ENCODE results near the gene GOLGA3. TPM values are rescaled to one million over a fixed set of nuclear protein-coding genes. Genes with fewer than 3 reads are reported as not detected.
"Not testable (repeated sequence)": the region's sequence is repeated elsewhere in the genome, so short reads cannot be mapped to it uniquely, and the experiment has no call there.

The GOLGA3 gene
- total RNA-seq, 1 donor from 2014 or later, result 102 TPM

DNA sequence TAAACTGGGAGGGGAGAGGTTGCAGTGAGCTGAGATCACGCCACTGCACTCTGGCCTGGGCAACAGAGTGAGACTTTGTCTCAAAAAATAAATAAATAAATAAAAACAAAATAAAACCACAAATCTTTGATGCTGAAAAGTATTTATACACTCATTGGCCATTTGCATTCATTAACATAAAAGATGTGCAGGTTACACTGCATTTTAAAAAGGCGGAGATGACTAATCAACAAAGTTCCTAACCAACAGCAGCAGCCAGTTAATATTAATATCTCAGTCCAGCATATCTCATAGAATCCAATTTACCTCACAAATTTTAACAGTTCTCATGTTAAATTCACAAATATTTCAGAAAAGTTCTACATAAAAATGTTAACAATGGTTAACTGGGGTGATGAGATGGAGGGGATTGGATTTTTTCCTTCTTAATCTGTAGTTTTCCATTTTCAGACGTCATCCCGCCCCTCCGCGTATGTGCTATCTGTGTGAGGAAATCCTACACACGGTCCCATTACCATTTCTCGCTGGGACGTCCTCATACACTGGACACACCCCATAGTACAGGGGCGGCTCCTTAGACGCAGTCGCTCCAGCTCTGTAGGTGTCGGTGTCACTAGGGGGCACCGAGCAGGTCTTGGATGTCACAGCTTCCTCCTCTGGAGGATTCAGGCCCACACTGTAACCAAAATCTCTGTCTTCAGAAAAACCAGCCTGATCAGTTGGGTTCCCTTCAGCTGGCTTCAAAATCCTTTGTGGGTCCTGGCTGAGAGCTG is 74.3 kb downstream of the GOLGA3 start:
- DNase-seq (ENCODE audit: low read depth, low spot score), result no peak

DNA sequence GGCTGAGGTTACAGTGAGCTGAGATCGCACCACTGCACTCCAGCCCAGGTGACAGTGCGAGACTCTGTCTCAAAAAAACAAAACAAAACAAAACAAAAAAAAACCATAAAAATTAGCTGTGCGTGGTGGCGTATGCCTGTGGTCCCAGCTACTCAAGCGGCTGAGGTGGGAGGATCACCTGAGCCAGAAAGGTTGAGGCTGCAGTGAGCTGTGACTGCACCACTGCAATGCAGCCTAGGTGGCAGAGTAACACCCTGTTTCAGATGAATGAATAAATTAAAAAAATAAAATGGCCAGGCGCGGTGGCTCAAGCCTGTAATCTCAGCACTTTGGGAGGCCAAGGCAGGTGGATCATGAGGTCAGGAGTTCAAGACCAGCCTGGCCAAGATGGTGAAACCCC is 75.0 kb downstream of the GOLGA3 start:
- DNase-seq (ENCODE audit: low read depth, low spot score), result not testable (repeated sequence)

DNA sequence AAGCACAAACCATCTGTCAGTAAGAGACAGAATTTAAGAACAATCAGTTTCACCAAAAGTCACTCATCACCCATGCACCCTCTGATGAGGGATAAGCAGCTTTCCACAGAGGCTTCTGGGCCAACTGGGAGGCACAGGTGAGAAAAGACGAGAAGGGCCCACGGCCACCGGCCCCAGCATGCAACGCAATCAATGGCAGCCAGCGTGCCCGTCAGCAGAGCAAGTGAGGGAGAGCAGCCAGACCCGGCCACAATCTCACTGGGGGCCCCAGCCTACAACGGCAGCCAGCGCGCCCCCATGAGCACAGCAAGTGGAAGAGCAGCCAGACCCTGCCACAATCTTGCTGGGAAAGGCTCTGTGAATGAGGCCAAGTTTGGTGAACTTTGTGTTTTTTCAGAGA is 80.3 kb downstream of the GOLGA3 start:
- no peak for DNase-seq (ENCODE audit: low read depth, low spot score)

DNA sequence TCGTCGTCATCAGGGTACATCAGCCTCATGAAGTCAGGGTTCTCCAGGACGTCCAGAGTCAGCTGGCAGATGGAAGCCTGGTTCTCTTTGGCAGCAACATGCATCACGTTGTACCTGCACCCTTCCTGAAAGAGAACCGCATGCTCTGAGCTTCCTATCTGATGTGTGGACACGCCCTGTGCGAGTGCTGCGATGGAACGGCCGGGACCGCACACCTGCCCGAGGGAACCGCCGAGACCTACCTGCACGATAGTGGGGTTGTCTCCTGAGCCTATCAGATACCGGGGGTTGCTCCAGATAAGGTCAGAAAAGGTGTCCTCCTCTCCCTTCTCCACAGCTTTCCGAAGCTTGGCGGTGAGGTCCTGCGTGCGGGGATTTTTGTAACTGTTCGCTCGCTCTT is 80.8 kb downstream of the GOLGA3 start:
- DNase-seq (ENCODE audit: low read depth, low spot score), result no peak

DNA sequence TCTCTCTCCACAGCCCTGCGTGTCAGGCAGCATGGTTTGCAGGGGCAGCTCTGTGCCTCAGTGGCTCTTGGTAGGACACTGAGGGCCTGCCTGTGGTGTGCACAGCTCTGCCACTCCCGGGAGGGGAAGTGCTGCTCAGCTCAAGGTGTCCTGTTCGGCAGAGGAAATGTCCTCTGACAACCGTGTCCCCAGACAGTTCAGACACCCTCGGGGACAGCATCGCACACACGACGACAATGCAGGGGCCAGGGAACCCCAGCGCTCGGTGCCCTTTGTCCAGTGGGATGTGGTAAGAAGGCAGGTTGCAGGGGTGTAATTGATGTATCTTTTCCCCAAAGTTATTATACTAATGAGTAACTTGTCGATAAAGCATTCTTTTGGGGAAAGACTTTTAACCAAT is 81.3 kb downstream of the GOLGA3 start:
- DNase-seq (ENCODE audit: low read depth, low spot score), result no peak

DNA sequence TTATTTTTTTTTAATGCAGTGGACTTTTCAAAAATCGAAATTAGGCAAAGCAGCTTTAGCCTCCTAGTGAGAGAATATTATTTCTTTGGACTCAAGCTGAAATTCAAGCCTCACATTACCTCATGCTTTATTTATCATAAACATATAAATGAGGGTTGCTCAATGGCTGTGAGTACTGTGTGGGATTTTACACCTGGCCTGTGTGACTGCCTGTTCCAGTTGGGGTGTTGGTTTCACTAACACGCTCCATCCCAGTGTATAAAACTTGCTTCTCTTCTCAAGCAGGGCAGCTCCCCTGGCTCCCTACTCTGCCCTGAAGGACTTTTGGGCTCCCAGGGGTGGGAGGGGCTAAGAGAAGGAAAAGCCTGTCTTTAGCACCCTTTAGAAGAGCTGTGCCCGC is 82.1 kb downstream of the GOLGA3 start:
- no peak for DNase-seq (ENCODE audit: low read depth, low spot score)

DNA sequence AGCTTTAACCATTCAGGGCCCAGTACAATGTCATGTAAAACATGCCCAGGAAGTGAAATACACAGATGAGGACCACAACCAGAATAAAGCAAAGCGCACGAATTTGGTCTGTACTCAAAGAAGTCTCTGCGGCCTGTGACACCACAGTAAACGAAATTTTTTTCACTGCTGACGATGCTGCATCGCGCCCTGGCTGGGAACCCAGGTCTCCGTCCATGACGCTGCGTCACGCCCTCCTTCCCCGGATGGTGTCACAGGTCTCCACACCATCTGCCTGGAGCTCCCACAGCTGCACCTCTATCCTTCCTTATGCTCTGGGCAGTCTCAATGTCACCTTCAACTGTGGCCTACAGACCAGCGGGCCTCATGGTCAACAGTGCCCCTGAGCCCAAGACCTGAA is 84.8 kb downstream of the GOLGA3 start:
- DNase-seq (ENCODE audit: low read depth, low spot score), result no peak

DNA sequence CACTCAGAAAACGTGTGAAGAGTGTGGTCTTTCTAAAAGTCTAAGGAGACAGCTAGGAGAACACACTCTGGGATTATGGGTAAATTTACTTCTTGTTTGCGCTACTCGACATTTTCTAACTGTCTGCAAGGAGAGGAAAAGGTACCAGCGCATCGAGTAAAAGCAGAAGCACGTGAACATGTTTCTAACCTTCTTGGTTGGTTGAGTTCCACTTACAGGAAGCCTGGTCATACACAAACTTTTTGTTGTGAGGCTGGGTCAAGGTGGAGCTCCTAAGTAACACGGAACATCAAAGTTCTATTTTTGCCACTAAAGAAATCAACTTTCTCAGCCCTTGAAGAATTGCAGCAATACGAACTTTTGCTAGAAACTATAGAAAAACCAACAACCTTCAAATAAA is 87.0 kb downstream of the GOLGA3 start:
- no peak for DNase-seq (ENCODE audit: low read depth, low spot score)

DNA sequence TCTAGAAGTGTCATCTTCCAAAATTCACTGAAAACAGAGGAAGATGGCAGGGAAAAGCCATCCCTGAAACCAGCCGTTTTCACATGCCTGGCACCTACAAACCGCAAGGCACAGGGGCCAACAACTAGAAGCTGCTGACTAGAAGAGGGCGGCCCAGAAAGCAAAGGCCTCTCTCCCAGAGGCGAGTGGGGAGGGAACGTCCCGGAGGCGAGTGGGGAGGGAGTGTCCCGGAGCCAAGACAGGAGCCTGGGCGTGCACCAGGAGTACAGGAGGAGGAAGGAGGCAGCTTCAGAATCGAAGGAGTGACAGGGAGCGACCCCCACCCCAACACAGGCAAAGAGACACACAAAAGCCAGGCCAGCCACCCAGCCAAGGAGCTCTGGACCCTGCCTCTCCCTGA is 88.0 kb downstream of the GOLGA3 start:
- DNase-seq (ENCODE audit: low read depth, low spot score), result no peak

DNA sequence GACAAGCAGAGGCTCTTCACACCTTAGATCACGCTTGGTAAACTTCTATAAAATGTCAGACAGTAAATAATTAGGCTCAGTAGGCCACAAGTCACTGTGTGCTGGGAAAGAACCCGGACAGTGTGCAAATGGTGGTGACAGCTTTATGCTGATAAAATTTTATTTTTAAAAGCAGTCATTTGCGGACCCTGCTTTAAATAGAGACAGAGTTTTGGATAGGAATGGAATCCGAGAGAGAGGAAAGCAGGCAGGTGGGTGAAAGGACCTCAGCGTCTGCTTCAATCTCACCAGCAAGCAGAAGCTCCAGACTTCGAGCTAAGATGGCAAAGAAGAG is 88.4 kb downstream of the GOLGA3 start:
- DNase-seq (ENCODE audit: low read depth, low spot score), result no peak

DNA sequence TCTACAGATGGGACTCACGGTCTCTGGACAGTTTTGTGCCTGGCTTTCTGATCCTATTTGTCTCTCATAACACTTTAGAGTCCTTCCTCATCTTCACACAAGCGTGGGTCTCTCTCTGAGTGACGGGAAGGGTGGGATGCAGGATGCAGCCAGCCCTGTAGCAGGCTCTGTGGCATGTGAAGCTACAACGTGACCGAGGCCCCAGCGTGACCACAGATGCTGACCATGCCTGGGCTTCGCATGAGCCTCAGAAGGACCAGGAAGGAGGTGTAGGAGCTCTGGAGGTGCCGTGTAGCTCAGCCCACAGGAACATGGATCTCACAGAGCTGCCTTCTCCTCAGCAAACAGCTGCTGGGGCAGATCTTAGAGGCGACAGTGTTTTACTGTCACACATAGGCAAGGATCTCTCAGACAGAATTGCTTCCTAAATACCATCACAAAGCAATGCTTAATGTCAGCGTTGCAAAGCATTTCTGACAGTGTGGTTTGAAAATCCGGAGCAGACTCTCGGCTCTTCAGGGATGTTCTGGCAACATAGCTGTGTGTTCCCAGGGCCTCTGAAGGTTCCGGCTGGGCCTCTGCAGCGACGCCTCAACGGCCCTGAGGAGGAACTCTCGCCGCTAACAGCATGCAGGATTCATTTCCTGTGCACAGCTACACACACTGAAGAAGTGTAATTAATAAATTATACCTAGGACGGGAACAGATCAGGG is 88.9 kb downstream of the GOLGA3 start:
- DNase-seq (ENCODE audit: low read depth, low spot score), result no peak

DNA sequence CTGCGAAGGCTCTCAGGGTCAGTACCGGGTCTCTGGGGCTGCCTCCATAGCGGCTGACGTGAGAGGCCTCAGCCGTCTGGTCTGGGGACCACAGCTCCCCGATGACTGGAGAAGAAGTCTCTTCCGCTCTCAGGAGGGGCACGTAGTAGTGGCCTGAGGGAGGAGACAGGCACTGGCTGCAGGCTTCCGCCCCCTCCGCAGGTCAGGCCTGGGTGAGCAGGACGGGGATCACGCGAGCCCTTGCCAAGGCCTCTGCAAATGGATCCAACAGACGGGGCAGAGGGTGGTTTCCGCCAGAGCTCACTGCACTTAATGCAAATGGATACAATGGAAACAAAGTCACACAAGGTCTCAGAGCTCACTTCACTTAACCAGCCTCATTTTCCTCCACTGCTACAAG is 91.8 kb downstream of the GOLGA3 start:
- no peak for DNase-seq (ENCODE audit: low read depth, low spot score)

DNA sequence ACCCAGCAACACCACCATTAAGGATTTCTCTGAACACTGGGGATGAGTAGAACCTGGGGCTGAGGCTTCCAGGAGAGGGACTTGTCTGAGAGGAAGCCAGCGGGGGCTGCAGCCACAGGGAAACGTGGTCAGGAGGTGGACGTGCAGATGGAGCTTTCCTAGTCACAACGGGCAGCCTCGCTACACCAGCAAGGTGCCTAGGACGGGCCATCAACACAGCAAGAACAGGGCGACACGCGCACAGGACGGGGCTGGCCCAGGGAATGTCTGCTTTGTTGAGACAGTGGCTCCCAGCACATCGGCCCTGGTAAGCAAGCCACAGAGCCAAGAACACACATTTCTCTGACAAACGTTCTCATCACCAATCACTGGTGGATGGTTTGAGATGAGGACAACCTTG is 92.3 kb downstream of the GOLGA3 start:
- no peak for DNase-seq (ENCODE audit: low read depth, low spot score)

DNA sequence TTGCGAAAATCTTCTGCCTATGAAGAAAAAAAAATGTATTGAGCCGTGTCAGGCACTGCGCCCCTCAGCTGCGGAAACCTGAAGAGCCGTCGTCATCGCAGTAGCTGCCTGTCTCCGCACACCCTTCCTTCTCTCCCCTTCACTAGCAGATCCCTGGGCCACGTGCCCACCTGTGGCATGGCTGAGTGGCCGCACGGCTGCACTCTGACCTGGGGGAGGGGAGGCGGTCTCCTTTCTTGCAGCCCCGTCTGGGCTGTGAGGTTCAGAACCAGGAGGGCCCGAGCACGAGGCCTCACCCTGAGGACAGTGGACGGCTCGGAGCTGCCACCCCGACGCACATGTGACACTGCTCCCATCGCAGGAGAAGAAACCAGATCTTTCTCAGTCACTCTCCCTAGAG is 93.2 kb downstream of the GOLGA3 start:
- DNase-seq (ENCODE audit: low read depth, low spot score), result no peak

DNA sequence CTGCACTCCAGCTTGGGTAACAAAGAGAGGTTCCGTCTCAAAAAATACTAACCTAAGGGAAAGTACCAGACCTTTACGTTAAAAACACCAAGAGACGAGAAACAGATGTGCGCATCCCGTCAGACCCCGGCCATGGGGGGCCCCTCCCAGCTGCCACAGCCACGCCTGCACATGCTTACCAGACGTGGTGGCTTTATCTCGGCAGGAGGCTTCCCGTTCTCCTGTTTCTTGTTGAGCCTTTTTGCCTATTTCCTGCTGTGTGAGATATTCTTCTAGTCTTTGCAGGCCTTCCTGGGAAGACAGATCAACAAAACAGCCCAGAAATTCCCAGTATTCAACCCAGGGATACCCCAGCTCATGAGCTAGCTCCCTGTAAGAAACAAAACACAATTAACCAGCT is 94.5 kb downstream of the GOLGA3 start:
- no peak for DNase-seq (ENCODE audit: low read depth, low spot score)

DNA sequence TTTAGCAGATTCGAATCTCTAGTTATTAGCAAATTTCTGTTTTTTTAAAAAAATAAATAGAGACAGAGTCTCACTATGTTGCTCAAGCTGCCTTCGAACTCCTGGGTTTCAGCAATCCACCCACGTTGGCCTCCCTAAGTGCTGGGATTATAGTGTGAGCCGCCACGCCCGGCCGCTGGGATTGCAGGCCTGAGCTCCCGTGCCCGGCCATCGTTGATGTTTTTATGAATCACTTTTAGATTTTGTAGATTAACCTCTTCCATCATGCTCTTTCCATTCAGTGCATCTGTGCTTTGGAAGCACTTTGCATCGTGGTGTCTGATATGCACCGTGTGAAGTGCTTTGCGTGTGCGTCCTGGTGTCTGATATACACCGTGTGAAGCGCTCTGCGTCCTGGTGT is 97.1 kb downstream of the GOLGA3 start:
- no peak for DNase-seq (ENCODE audit: low read depth, low spot score)

DNA sequence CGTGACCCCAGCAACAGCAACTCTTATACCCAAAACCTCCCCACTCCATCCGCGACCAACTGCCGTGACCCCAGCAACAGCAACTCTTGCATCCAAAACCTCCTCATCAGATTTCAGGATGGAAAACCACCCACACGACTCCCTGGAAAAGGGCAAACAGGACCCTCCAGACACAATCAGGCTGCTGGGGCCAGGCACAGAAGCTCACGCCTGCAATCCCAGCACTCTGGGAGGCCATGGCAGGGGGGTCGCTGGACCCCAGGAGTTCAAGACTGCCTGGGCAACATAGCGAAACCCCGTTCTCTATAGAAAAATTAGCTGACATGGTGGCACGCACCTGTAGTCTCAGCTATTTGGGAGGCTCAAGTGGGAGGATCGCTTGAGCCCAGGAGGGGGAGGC is 98.3 kb downstream of the GOLGA3 start:
- no peak for DNase-seq (ENCODE audit: low read depth, low spot score)

DNA sequence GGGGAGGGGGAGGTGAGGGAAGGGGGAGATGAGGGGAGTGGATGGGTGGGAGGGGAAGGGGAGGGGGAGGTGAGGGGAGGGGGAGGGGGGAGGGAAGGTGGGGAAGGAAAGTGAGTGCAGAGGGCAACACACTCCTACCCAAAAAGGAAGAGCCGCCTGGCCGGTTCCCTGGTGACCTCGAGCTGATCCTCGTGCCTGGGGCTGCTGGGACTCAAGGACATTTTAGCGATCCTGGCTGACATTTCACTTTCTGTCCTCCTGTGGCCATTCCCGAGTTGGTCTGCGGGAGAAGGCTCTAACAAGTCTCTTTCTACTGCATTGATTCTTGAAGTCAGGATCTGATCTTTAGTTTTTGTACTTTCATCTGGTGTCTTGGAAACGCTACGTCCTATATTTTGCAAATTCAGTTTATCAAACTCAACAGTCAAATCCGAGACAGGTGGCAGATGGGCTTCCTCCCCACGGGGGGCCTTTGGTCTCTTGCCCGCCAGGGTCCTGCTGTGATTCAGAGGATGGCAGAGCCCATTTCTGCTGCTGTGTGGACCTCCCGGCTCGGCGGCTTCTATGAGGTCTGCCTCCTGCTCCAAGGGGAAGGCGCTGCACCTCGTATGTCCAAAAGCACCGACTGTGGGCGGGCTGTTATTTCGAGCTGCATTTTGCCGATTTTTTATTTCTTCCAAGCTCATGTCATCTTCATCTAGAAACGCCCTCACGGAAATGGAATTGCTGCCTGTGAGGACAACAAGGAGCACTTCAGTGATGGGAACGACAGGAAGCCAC is 98.9 kb downstream of the GOLGA3 start:
- no peak for DNase-seq (ENCODE audit: low read depth, low spot score)

DNA sequence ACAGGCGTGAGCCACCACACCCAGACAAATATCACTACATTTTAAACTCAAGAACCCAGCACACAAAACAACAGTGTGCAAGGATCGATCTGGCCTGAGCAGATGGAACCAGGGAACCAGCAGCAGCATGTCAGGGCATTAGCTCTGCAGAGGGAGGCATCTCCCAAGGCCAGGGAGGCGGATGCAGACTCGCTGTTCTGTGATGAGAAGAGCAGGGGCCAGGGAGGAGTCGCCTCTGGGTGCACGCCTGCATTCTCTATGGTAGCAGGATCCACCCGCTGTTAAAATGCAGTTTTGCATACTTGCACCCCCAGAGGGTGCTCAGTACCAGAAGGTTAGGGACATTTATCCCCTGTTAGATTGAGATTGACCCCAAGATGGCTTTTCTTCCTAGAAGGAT is 100.2 kb downstream of the GOLGA3 start:
- no peak for DNase-seq (ENCODE audit: low read depth, low spot score)

DNA sequence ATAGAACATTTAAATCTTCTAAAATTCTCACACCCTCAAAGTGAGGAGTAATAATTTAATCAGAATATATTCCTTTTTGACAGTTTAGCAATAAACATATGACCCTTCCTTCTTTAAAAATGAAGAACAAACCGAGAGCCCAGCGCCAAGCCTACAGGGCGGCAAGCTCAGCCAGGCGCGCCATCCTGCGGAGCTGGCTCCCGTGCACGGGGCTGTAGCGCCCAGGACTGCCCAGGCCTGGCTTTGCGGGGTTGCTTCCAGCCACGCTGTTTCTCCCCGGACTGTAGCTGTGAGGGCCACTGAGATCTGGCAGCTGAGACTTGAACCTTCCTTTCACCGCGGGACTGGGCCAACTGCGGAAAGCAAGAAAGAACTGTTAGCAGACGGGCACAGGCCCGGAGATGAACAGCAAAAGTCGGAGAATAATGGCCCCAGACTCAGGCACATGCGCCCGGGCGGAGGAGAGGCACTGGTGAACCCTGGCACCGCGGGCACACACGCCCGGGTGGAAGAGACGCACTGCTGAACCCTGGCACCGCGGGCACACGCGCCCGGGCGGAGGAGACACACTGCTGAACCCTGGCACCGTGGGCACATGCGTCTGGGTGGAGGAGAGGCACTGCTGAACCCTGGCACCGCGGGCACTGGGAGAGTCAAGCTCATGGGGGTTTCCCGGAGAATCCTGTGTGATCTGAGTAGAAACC is 101.4 kb downstream of the GOLGA3 start:
- DNase-seq (ENCODE audit: low read depth, low spot score), result no peak

DNA sequence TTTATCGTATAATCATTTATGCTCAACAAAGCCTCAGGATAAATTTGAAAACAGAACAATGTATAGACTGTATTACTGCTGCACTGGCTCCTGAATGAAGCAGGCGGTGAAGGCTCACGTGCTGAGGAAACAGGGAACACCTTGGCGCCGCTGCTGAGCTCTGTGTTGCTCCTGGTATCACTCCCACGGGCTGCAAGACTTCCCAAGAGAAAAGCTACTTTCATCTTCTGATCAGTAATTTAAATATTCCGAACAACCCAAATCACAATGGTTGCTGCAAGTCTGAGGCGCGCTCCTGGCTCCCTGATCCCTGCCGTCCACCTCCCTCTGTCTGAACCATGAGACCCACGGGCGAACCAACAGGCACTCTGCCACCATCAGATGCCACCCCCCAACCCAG is 102.3 kb downstream of the GOLGA3 start:
- no peak for DNase-seq (ENCODE audit: low read depth, low spot score)
